ENCODE measurements around the gene ARHGEF18.

Gene ARHGEF18

DNA sequence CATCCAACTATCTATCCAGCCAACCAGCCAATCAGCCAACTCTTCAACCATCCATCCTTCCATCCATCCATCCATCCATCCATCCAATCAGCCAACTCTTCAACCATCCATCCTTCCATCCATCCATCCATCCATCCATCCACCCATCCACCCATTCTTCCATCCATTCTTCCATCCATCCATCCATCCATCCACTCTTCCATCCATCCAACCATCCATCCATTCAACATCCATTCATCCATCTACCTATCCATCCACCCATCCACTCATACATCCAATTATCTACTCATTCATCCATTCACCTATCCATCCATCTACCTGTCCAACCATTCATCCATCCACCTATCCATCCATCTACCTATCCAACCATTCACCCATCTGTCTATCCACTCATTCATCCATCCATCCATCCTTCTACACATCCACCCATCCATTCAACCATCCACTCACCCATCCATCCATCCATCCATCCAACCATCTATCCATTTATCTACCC is 9.4 kb downstream of the ARHGEF18 start:
- Histone ChIP-seq H3K27ac (ENCODE audit: low read length) (no peak overlapping the region), H3K4me3 (ENCODE audit: low read length) (no peak overlapping the region), H4K20me1 (ENCODE audit: insufficient read depth, low read length) (no peaks in the 10 kb centered on the region), H3K4me1 (ENCODE audit: low read length) (no peaks in the 10 kb centered on the region), H3K27me3 (ENCODE audit: low read depth, low read length) (0 out of 2 replicates have a peak, but pooled peaks cover 11% of the 10 kb centered on the region), H3K9ac (ENCODE audit: low read length) (no peak overlapping the region), H3K9me3 (ENCODE audit: insufficient read depth, low read length) (no peaks in the 10 kb centered on the region), H3K4me2 (ENCODE audit: low read length) (no peak overlapping the region), H3K79me2 (ENCODE audit: low read length) (no peaks in the 10 kb centered on the region), H2AFZ (ENCODE audit: low read depth, low read length) (no peak overlapping the region), H3K36me3 (replicated peaks; ENCODE audit: low read depth, low read length) (no peaks in the 10 kb centered on the region)
- TF ChIP-seq, protein P1, sequence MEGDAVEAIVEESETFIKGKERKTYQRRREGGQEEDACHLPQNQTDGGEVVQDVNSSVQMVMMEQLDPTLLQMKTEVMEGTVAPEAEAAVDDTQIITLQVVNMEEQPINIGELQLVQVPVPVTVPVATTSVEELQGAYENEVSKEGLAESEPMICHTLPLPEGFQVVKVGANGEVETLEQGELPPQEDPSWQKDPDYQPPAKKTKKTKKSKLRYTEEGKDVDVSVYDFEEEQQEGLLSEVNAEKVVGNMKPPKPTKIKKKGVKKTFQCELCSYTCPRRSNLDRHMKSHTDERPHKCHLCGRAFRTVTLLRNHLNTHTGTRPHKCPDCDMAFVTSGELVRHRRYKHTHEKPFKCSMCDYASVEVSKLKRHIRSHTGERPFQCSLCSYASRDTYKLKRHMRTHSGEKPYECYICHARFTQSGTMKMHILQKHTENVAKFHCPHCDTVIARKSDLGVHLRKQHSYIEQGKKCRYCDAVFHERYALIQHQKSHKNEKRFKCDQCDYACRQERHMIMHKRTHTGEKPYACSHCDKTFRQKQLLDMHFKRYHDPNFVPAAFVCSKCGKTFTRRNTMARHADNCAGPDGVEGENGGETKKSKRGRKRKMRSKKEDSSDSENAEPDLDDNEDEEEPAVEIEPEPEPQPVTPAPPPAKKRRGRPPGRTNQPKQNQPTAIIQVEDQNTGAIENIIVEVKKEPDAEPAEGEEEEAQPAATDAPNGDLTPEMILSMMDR (IDR thresholded peaks at IDR 0.05; ENCODE audit: low read depth, low read length) = no peak
- TF ChIP-seq EZH2phosphoT487 (IDR thresholded peaks at IDR 0.05; ENCODE audit: low read depth) = no peak

DNA sequence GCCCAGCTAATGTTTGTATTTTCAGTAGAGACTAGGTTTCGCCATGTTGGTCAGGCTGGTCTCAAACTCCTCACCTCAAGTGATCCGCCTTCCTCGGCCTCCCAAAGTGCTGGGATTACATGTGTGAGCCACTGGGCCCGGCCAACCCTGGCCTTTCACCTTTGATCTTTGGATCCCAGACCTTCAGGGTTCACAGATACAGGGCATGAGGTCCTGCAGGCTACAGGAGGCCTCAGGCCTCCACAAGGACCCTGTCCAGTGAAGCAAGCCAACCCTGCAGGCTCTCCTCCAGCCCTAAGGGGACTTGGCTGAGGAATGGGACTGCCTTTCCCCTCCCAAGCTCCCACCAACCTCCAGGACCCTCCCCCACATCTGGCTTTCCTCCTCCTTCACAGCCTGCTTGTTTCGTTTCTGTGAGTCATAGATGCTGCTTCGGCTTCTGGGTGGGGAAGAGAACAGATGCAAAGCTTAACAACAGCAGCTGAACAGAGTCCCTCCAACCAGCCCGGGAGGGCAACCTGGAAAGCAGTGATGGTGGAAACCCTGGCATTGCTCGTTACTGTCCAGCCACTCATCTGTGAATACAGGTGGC is 11.8 kb downstream of the ARHGEF18 start:
- H3K9me3 ChIP-seq (ENCODE audit: insufficient read depth, low read length) = no peaks in the 10 kb centered on the region
- peaks cover 11% of the 10 kb centered on the region; the same call in 1 of the 2 replicates for H3K27me3 ChIP-seq (ENCODE audit: low read depth, low read length)
- H4K20me1 ChIP-seq (ENCODE audit: insufficient read depth, low read length) = no peaks in the 10 kb centered on the region
- no peaks in the 10 kb centered on the region for H3K4me1 ChIP-seq (ENCODE audit: low read length)
- no peak overlapping the region for H3K27ac ChIP-seq (ENCODE audit: low read length)
- no peak overlapping the region for H3K4me3 ChIP-seq (ENCODE audit: low read length)
- H3K9ac ChIP-seq (ENCODE audit: low read length) = no peak overlapping the region
- no peak overlapping the region for H3K4me2 ChIP-seq (ENCODE audit: low read length)
- H3K79me2 ChIP-seq (ENCODE audit: low read length) = no peaks in the 10 kb centered on the region
- H3K36me3 ChIP-seq (replicated peaks; ENCODE audit: low read depth, low read length) = no peaks in the 10 kb centered on the region
- TF ChIP-seq, protein P1 (IDR thresholded peaks at IDR 0.05; ENCODE audit: low read depth, low read length) = no peak
- TF ChIP-seq EZH2phosphoT487 (IDR thresholded peaks at IDR 0.05; ENCODE audit: low read depth) = no peak
- H2AFZ ChIP-seq (ENCODE audit: low read depth, low read length) = no peak overlapping the region

DNA sequence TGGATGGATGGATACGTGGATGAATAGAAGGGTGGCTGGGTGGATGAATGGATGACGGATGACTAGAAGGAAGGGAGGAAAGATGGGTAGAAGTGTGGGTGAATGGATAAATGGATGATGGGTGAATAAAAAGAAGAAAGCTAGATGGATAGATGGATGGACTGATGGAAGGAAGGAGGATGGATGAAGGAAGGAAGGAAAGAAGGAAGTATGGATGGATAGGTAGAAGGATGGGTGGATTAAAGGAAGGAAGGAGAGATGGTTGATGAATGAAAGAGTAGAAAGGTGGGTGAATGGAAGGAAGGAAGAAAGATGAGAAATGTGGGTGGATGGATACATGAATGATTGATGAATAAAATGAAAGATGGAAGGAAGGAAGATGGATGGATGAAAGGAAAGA is 14.5 kb downstream of the ARHGEF18 start:
- H3K27ac ChIP-seq (ENCODE audit: low read length) = no peak overlapping the region
- no peak overlapping the region for H2AFZ ChIP-seq (ENCODE audit: low read depth, low read length)
- no peak overlapping the region for H3K9ac ChIP-seq (ENCODE audit: low read length)
- no peaks in the 10 kb centered on the region for H3K36me3 ChIP-seq (replicated peaks; ENCODE audit: low read depth, low read length)
- no peak overlapping the region for H3K4me3 ChIP-seq (ENCODE audit: low read length)
- H4K20me1 ChIP-seq (ENCODE audit: insufficient read depth, low read length) = no peaks in the 10 kb centered on the region
- TF ChIP-seq, protein P1 (IDR thresholded peaks at IDR 0.05; ENCODE audit: low read depth, low read length) = no peak
- no peak for TF ChIP-seq EZH2phosphoT487 (IDR thresholded peaks at IDR 0.05; ENCODE audit: low read depth)
- no peaks in the 10 kb centered on the region for H3K9me3 ChIP-seq (ENCODE audit: insufficient read depth, low read length)
- no peak overlapping the region for H3K4me2 ChIP-seq (ENCODE audit: low read length)
- H3K4me1 ChIP-seq (ENCODE audit: low read length) = 0 out of 2 replicates have a peak, but pooled peaks cover 2% of the 10 kb centered on the region
- peaks cover 13% of the 10 kb centered on the region; the same call in 1 of the 2 replicates for H3K27me3 ChIP-seq (ENCODE audit: low read depth, low read length)
- no peaks in the 10 kb centered on the region for H3K79me2 ChIP-seq (ENCODE audit: low read length)

DNA sequence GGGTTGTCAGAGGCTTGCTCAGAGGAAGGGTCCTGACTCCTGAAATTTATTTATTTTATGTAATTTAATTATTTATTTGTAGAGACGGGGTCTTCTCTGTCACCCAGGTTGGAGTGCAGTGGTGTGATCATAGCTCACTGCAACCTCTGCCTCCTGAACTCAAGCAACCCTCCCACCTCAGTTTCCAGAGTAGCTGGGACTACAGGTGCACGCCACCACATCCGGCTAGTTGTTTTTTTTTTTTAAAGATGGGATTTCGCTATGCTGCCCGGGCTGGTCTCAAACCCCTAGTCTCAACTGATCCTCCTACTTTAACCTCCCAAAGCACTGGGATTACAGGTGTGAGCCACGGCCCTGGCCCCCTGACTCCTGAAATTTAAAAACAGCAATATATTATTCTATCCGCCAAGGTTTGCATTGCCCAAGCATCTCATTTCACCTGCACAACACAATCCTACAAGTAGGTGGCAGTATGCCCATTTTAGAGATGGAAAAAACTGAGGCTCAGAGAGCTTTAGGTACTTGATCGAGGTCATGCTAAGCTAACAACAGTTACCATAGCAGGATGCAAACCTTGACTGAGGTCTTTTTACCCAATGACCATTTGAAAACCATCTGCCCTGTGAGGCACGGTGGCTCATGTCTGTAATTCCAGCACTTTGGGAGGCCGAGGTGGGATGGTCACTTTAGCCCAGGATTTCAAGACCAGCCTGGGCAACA is 18.1 kb downstream of the ARHGEF18 start:
- H3K4me2 ChIP-seq (ENCODE audit: low read length) = peak overlapping the region; percentile 16
- H3K9me3 ChIP-seq (ENCODE audit: insufficient read depth, low read length) = no peaks in the 10 kb centered on the region
- 0 out of 2 replicates have a peak, but pooled peaks cover 2% of the 10 kb centered on the region for H3K4me1 ChIP-seq (ENCODE audit: low read length)
- no peak overlapping the region for H3K9ac ChIP-seq (ENCODE audit: low read length)
- H3K4me3 ChIP-seq (ENCODE audit: low read length) = no peak overlapping the region
- H3K27ac ChIP-seq (ENCODE audit: low read length) = no peak overlapping the region
- no peaks in the 10 kb centered on the region for H3K36me3 ChIP-seq (replicated peaks; ENCODE audit: low read depth, low read length)
- no peak overlapping the region for H2AFZ ChIP-seq (ENCODE audit: low read depth, low read length)
- H3K79me2 ChIP-seq (ENCODE audit: low read length) = no peaks in the 10 kb centered on the region
- TF ChIP-seq, protein P1 (IDR thresholded peaks at IDR 0.05; ENCODE audit: low read depth, low read length) = peak; percentile 79
- no peak for TF ChIP-seq EZH2phosphoT487 (IDR thresholded peaks at IDR 0.05; ENCODE audit: low read depth)
- H3K27me3 ChIP-seq (ENCODE audit: low read depth, low read length) = peaks cover 8% of the 10 kb centered on the region; the same call in 1 of the 2 replicates
- no peaks in the 10 kb centered on the region for H4K20me1 ChIP-seq (ENCODE audit: insufficient read depth, low read length)

Data from OCI-LY3 (cell line).